Lung (tissue), 12 donors: ENCODE data around the gene FBXO31. TPM values are rescaled to one million over a fixed set of nuclear protein-coding genes. Genes with fewer than 3 reads are reported as not detected.

Experiments used
- ATAC-seq: fragments of 200-7000 bp; cut with Tn5 transposase; one replicate; pipeline ENCODE4 v1.9.1; 2020; ENCODE audit warnings: moderate number of reproducible peaks; ENCODE audit not compliant: insufficient read depth, low FRiP score
- DNase-seq, 3 donors: peaks; one replicate each; pipeline ENCODE4 v3.0.0-alpha.2; 2013 to 2017
- H3K27ac ChIP-seq, 2 donors: one replicate each; pipeline ENCODE4 v1.5.1; 2013; ENCODE audit warnings: mild to moderate bottlenecking in 2 of 2, moderate library complexity in 2 of 2, control low read depth in 1 of 2, inconsistent platforms in 1 of 2, low read depth in 1 of 2, low read length in 1 of 2
- H3K27me3 ChIP-seq, 3 donors: one replicate each; pipeline ENCODE4 v1.5.1; 2013; ENCODE audit warnings: low read length in 2 of 3; ENCODE audit not compliant: control insufficient read depth in 3 of 3, insufficient read depth in 3 of 3
- H3K36me3 ChIP-seq, 4 donors: one replicate each; pipeline ENCODE4 v1.5.1; 2013; ENCODE audit warnings: low read length in 4 of 4, mild to moderate bottlenecking in 1 of 4, moderate library complexity in 1 of 4; ENCODE audit not compliant: control insufficient read depth in 4 of 4, insufficient read depth in 4 of 4
- H3K4me1 ChIP-seq, 5 donors: one replicate each; pipeline ENCODE4 v1.5.1; 2013; ENCODE audit warnings: low read length in 5 of 5, mild to moderate bottlenecking in 2 of 5, moderate library complexity in 1 of 5; ENCODE audit not compliant: control insufficient read depth in 5 of 5, insufficient read depth in 5 of 5
- H3K4me3 ChIP-seq: one replicate; pipeline ENCODE4 v1.5.1; 2013; ENCODE audit warnings: mild to moderate bottlenecking, control low read depth, moderate library complexity
- H3K9ac ChIP-seq, 2 donors: one replicate each; pipeline ENCODE4 v1.5.1; 2013; ENCODE audit warnings: low read length in 2 of 2, control low read depth in 1 of 2; ENCODE audit not compliant: insufficient read depth in 1 of 2
- H3K9me3 ChIP-seq, 4 donors: one replicate each; pipeline ENCODE4 v1.5.1; 2013; ENCODE audit warnings: low read length in 3 of 4, mild to moderate bottlenecking in 1 of 4, moderate library complexity in 1 of 4; ENCODE audit not compliant: control insufficient read depth in 4 of 4, insufficient read depth in 3 of 4
- CTCF ChIP-seq: IDR thresholded peaks from 2 replicates; pipeline ENCODE4 v1.5.1; 2012; ENCODE audit warnings: mild to moderate bottlenecking; ENCODE audit errors: control extremely low read depth, extremely low read depth
- WGBS, 2 donors: extraction: QIAGEN DNeasy Blood & Tissue Kit; methylation state at CpG; one replicate each; pipeline ENCODE4 v1.1.7; 2013; 5-methylcytosine and 5-hydroxymethylcytosine counted together
- polyA plus RNA-seq, 2 donors: library from polyadenylated mRNA; stranded (reverse); fragments of 200-250 nt; gene quantifications; one replicate each; pipeline ENCODE4 v1.2.1, GENCODE V29; 2013
- total RNA-seq, 2 donors: library from RNA; depleted of rRNA in 1 of 2; stranded (reverse); fragments of >200 nt in 1 of 2; gene quantifications; one replicate each; pipeline ENCODE4 v1.2.1, GENCODE V29; 2014 to 2021
- donor health status: control.
- donor health status: control.
- donor health status: Bipolar disorder and iron deficiency.
- donor health status: healthy.
- donor health status: DM: yes; HTN: yes; CAD: no.

Gene FBXO31
- total and polyA plus RNA-seq, 4 donors = 10.1 to 35.1 (median 23.2) TPM

GRCh38 chr16:87297918-87298631, 85.5 kb downstream of the FBXO31 start:
- H3K27ac ChIP-seq = no peak overlapping the region
- no peaks in the 10 kb centered on the region for H3K4me1 ChIP-seq
- H3K36me3 ChIP-seq = no peaks in the 10 kb centered on the region
- H3K9ac ChIP-seq = no peak overlapping the region
- no peak overlapping the region for H3K4me3 ChIP-seq
- 45 to 48% methylated on average over 15 of the region's 15 CpGs for WGBS, 2 donors
- H3K27me3 ChIP-seq = no peaks in the 10 kb centered on the region
- ATAC-seq (no peak), DNase-seq (peak in 2 of 3 donors; percentile 30 to 35)
- no peaks in the 10 kb centered on the region for H3K9me3 ChIP-seq
- TF ChIP-seq CTCF = peak; percentile 25

- H3K9ac ChIP-seq = no peak overlapping the region
- H3K9me3 ChIP-seq = no peaks in the 10 kb centered on the region
- H3K4me3 ChIP-seq = no peak overlapping the region
- no peaks in the 10 kb centered on the region for H3K27me3 ChIP-seq
- no peak overlapping the region for H3K27ac ChIP-seq
- WGBS, 2 donors = 90 to 96% methylated on average over 5 of the region's 5 CpGs
- no peaks in the 10 kb centered on the region for H3K4me1 ChIP-seq
- no peaks in the 10 kb centered on the region for H3K36me3 ChIP-seq
- no peak for DNase-seq
- no peak for TF ChIP-seq CTCF
- no peak for ATAC-seq
Measured at GRCh38 chr16:87297407-87297806, 86.2 kb downstream of the FBXO31 start.

GRCh38 chr16:87295661-87296531, 87.7 kb downstream of the FBXO31 start:
- no peaks in the 10 kb centered on the region for H3K4me1 ChIP-seq
- no peak for DNase-seq
- H3K4me3 ChIP-seq = no peak overlapping the region
- H3K9ac ChIP-seq = no peak overlapping the region
- WGBS, 2 donors = 84 to 85% methylated on average over 20 of the region's 20 CpGs
- H3K27me3 ChIP-seq = no peaks in the 10 kb centered on the region
- no peak for ATAC-seq
- no peaks in the 10 kb centered on the region for H3K9me3 ChIP-seq
- H3K36me3 ChIP-seq = no peaks in the 10 kb centered on the region
- H3K27ac ChIP-seq = no peak overlapping the region
- no peak for TF ChIP-seq CTCF
